Measurements from ENCODE around the gene MMP24.

MMP24 gene

GRCh38 chr20:35290186-35290886, 63.8 kb downstream of the MMP24 start:
- WGBS (ENCODE audit: extremely low coverage, insufficient coverage, insufficient read length), result no CpG with 5 or more reads among the region's 7 CpGs
- no peak overlapping the region for H3K4me2 ChIP-seq (ENCODE audit: low read length)
- H3K14ac ChIP-seq (ENCODE audit: low read length), result no peak overlapping the region
- no peaks in the 10 kb centered on the region for H3K36me3 ChIP-seq (ENCODE audit: control insufficient read depth in 1 of 2, insufficient read depth in 2 of 2, low read length in 2 of 2)
- H3K79me1 ChIP-seq (ENCODE audit: low read length), result no peaks in the 10 kb centered on the region
- no peak overlapping the region for H2AK5ac ChIP-seq (ENCODE audit: low read length)
- H4K8ac ChIP-seq (ENCODE audit: low read depth, low read length), result no peak overlapping the region
- no peak for DNase-seq
- H3K79me2 ChIP-seq (ENCODE audit: control insufficient read depth, insufficient read depth, low read length, poor library complexity), result no peaks in the 10 kb centered on the region
- H2AFZ ChIP-seq (ENCODE audit: insufficient read depth, low read length, poor library complexity), result no peak overlapping the region
- H3K9ac ChIP-seq (ENCODE audit: low read length), result no peak overlapping the region
- no peak overlapping the region for H3K4me3 ChIP-seq (ENCODE audit: low read depth, low read length)
- H2BK12ac ChIP-seq (ENCODE audit: low read length), result no peak overlapping the region
- H3K4ac ChIP-seq (ENCODE audit: low read depth, low read length), result no peak overlapping the region
- H3K4me1 ChIP-seq (ENCODE audit: control insufficient read depth in 1 of 2, insufficient read depth in 2 of 2, low read length in 2 of 2), result no peaks in the 10 kb centered on the region
- no peak overlapping the region for H4K12ac ChIP-seq (ENCODE audit: low read depth, low read length)
- H2BK120ac ChIP-seq (ENCODE audit: insufficient read depth, low read length, poor library complexity), result no peak overlapping the region
- no peaks in the 10 kb centered on the region for H3K27me3 ChIP-seq (ENCODE audit: insufficient read depth, low read length)
- H3K18ac ChIP-seq (ENCODE audit: low read length), result no peak overlapping the region
- no peak overlapping the region for H4K91ac ChIP-seq (ENCODE audit: low read depth, low read length)
- H3K27ac ChIP-seq (ENCODE audit: low read depth, low read length), result no peak overlapping the region
- H2BK5ac ChIP-seq (ENCODE audit: low read depth, low read length, poor library complexity), result no peak overlapping the region
- H3K9me3 ChIP-seq (ENCODE audit: insufficient read depth, low read depth, low read length), result peaks cover 5% of the 10 kb centered on the region
- no peak overlapping the region for H3K23ac ChIP-seq (ENCODE audit: low read length)

- Histone ChIP-seq H3K79me1 (ENCODE audit: low read length) (no peaks in the 10 kb centered on the region), H3K36me3 (ENCODE audit: control insufficient read depth in 1 of 2, insufficient read depth in 2 of 2, low read length in 2 of 2) (no peaks in the 10 kb centered on the region), H3K23ac (ENCODE audit: low read length) (no peak overlapping the region), H4K8ac (ENCODE audit: low read depth, low read length) (no peak overlapping the region), H3K79me2 (ENCODE audit: control insufficient read depth, insufficient read depth, low read length, poor library complexity) (no peaks in the 10 kb centered on the region), H3K4me3 (ENCODE audit: low read depth, low read length) (no peak overlapping the region), H2BK5ac (ENCODE audit: low read depth, low read length, poor library complexity) (no peak overlapping the region), H2AFZ (ENCODE audit: insufficient read depth, low read length, poor library complexity) (no peak overlapping the region), H2AK5ac (ENCODE audit: low read length) (no peak overlapping the region), H3K27me3 (ENCODE audit: insufficient read depth, low read length) (no peaks in the 10 kb centered on the region), H3K27ac (ENCODE audit: low read depth, low read length) (no peak overlapping the region), H3K18ac (ENCODE audit: low read length) (no peak overlapping the region), H2BK12ac (ENCODE audit: low read length) (no peak overlapping the region), H3K14ac (ENCODE audit: low read length) (no peak overlapping the region), H3K9me3 (ENCODE audit: insufficient read depth, low read depth, low read length) (peaks cover 5% of the 10 kb centered on the region), H2BK120ac (ENCODE audit: insufficient read depth, low read length, poor library complexity) (no peak overlapping the region), H3K4me2 (ENCODE audit: low read length) (no peak overlapping the region), H3K4ac (ENCODE audit: low read depth, low read length) (no peak overlapping the region), H4K12ac (ENCODE audit: low read depth, low read length) (no peak overlapping the region), H3K9ac (ENCODE audit: low read length) (no peak overlapping the region), H3K4me1 (ENCODE audit: control insufficient read depth in 1 of 2, insufficient read depth in 2 of 2, low read length in 2 of 2) (peaks cover under 1 to 1% of the 10 kb centered on the region in 2 experiments), H4K91ac (ENCODE audit: low read depth, low read length) (no peak overlapping the region)
- no peak for DNase-seq
- WGBS (ENCODE audit: extremely low coverage, insufficient coverage, insufficient read length), result no CpG with 5 or more reads among the region's 7 CpGs
Measured at GRCh38 chr20:35290887-35291417, 64.5 kb downstream of the MMP24 start.

GRCh38 chr20:35291654-35292503, 65.4 kb downstream of the MMP24 start, which contains the start of gene FAM83C:
TSS of gene FAM83C (minus strand) at chr20:35292425. CDS start at chr20:35292304, 121 bp downstream.
- no peak within 1 kb of the TSS for H2BK5ac ChIP-seq (ENCODE audit: low read depth, low read length, poor library complexity)
- no peak within 1 kb of the TSS for H2BK12ac ChIP-seq (ENCODE audit: low read length)
- no peaks in the 10 kb centered on the region for H3K79me1 ChIP-seq (ENCODE audit: low read length)
- no peak within 1 kb of the TSS for H2BK120ac ChIP-seq (ENCODE audit: insufficient read depth, low read length, poor library complexity)
- H3K4ac ChIP-seq (ENCODE audit: low read depth, low read length), result no peak within 1 kb of the TSS
- no peak for DNase-seq
- H2AK5ac ChIP-seq (ENCODE audit: low read length), result no peak within 1 kb of the TSS
- WGBS (ENCODE audit: extremely low coverage, insufficient coverage, insufficient read length), result no CpG with 5 or more reads among the region's 40 CpGs
- no peaks in the 10 kb centered on the region for H3K27me3 ChIP-seq (ENCODE audit: insufficient read depth, low read length)
- peaks cover 8 to 9% of the 10 kb centered on the region in 2 experiments for H3K4me1 ChIP-seq (ENCODE audit: control insufficient read depth in 1 of 2, insufficient read depth in 2 of 2, low read length in 2 of 2)
- no peak within 1 kb of the TSS for H3K9ac ChIP-seq (ENCODE audit: low read length)
- H3K9me3 ChIP-seq (ENCODE audit: insufficient read depth, low read depth, low read length), result peaks cover 5% of the 10 kb centered on the region
- no peak within 1 kb of the TSS for H3K18ac ChIP-seq (ENCODE audit: low read length)
- no peak within 1 kb of the TSS for H4K91ac ChIP-seq (ENCODE audit: low read depth, low read length)
- no peak within 1 kb of the TSS for H3K27ac ChIP-seq (ENCODE audit: low read depth, low read length)
- no peak within 1 kb of the TSS for H3K4me2 ChIP-seq (ENCODE audit: low read length)
- H3K4me3 ChIP-seq (ENCODE audit: low read depth, low read length), result no peak within 1 kb of the TSS
- no peak within 1 kb of the TSS for H4K8ac ChIP-seq (ENCODE audit: low read depth, low read length)
- no peak within 1 kb of the TSS for H3K14ac ChIP-seq (ENCODE audit: low read length)
- H3K36me3 ChIP-seq (ENCODE audit: control insufficient read depth in 1 of 2, insufficient read depth in 2 of 2, low read length in 2 of 2), result no peaks in the 10 kb centered on the region
- no peak within 1 kb of the TSS for H3K23ac ChIP-seq (ENCODE audit: low read length)
- H3K79me2 ChIP-seq (ENCODE audit: control insufficient read depth, insufficient read depth, low read length, poor library complexity), result no peaks in the 10 kb centered on the region
- no peak within 1 kb of the TSS for H2AFZ ChIP-seq (ENCODE audit: insufficient read depth, low read length, poor library complexity)
- no peak within 1 kb of the TSS for H4K12ac ChIP-seq (ENCODE audit: low read depth, low read length)

- no peak overlapping the region for H4K12ac ChIP-seq (ENCODE audit: low read depth, low read length)
- no CpG with 5 or more reads among the region's 23 CpGs for WGBS (ENCODE audit: extremely low coverage, insufficient coverage, insufficient read length)
- H3K14ac ChIP-seq (ENCODE audit: low read length), result no peak overlapping the region
- H4K8ac ChIP-seq (ENCODE audit: low read depth, low read length), result no peak overlapping the region
- no peak overlapping the region for H3K23ac ChIP-seq (ENCODE audit: low read length)
- peaks cover 8 to 9% of the 10 kb centered on the region in 2 experiments for H3K4me1 ChIP-seq (ENCODE audit: control insufficient read depth in 1 of 2, insufficient read depth in 2 of 2, low read length in 2 of 2)
- no peak overlapping the region for H3K18ac ChIP-seq (ENCODE audit: low read length)
- no peak overlapping the region for H2BK5ac ChIP-seq (ENCODE audit: low read depth, low read length, poor library complexity)
- H3K79me2 ChIP-seq (ENCODE audit: control insufficient read depth, insufficient read depth, low read length, poor library complexity), result no peaks in the 10 kb centered on the region
- H3K27me3 ChIP-seq (ENCODE audit: insufficient read depth, low read length), result no peaks in the 10 kb centered on the region
- no peak overlapping the region for H3K4me3 ChIP-seq (ENCODE audit: low read depth, low read length)
- H3K9me3 ChIP-seq (ENCODE audit: insufficient read depth, low read depth, low read length), result peaks cover 5% of the 10 kb centered on the region
- no peak overlapping the region for H2BK12ac ChIP-seq (ENCODE audit: low read length)
- no peaks in the 10 kb centered on the region for H3K36me3 ChIP-seq (ENCODE audit: control insufficient read depth in 1 of 2, insufficient read depth in 2 of 2, low read length in 2 of 2)
- H2BK120ac ChIP-seq (ENCODE audit: insufficient read depth, low read length, poor library complexity), result no peak overlapping the region
- no peak overlapping the region for H4K91ac ChIP-seq (ENCODE audit: low read depth, low read length)
- H3K79me1 ChIP-seq (ENCODE audit: low read length), result no peaks in the 10 kb centered on the region
- DNase-seq, result no peak
- no peak overlapping the region for H3K27ac ChIP-seq (ENCODE audit: low read depth, low read length)
- no peak overlapping the region for H3K4ac ChIP-seq (ENCODE audit: low read depth, low read length)
- H3K4me2 ChIP-seq (ENCODE audit: low read length), result no peak overlapping the region
- H3K9ac ChIP-seq (ENCODE audit: low read length), result no peak overlapping the region
- no peak overlapping the region for H2AK5ac ChIP-seq (ENCODE audit: low read length)
- no peak overlapping the region for H2AFZ ChIP-seq (ENCODE audit: insufficient read depth, low read length, poor library complexity)
Measured at GRCh38 chr20:35292504-35293285, 66.2 kb downstream of the MMP24 start.
